Spleen (tissue), 11 donors: ENCODE data around the gene GP5. TPM values are rescaled to one million over a fixed set of nuclear protein-coding genes. Genes with fewer than 3 reads are reported as not detected.
A peak's percentile ranks its signal among the peaks of the same experiment; 100 is the strongest.

Experiments
- DNase-seq: peaks from one replicate; pipeline ENCODE4 v3.0.0-alpha.2; 2020
- H3K27ac ChIP-seq, 8 donors: fragments of 200-600 bp; sonication (generic) in 7 of 8; 1 replicate in 4 of 8; 2 replicates in 4 of 8; pipeline versions ENCODE4 v1.5.0 to v1.8.0; 2016 to 2021; ENCODE audit warnings: inconsistent platforms in 4 of 8, mild to moderate bottlenecking in 4 of 8, moderate library complexity in 1 of 8
- H3K27me3 ChIP-seq, 7 donors: fragments of 200-600 bp; sonication (generic) in 6 of 7; replicated peaks in 1 of 7; 1 replicate in 4 of 7; 2 replicates in 3 of 7; pipeline versions ENCODE4 v1.5.0 to v1.8.0; 2016 to 2021; ENCODE audit warnings: inconsistent platforms in 3 of 7, mild to moderate bottlenecking in 1 of 7
- H3K36me3 ChIP-seq, 6 donors: fragments of 200-600 bp; sonication (generic) in 5 of 6; 1 replicate in 4 of 6; 2 replicates in 2 of 6; pipeline versions ENCODE4 v1.5.0 to v1.8.0; 2016 to 2021; ENCODE audit warnings: inconsistent platforms in 2 of 6
- H3K4me1 ChIP-seq, 6 donors: fragments of 200-600 bp; sonication (generic) in 5 of 6; 1 replicate in 3 of 6; 2 replicates in 3 of 6; pipeline versions ENCODE4 v1.5.0 to v1.8.0; 2016 to 2021; ENCODE audit warnings: inconsistent platforms in 3 of 6
- H3K4me3 ChIP-seq, 8 donors: fragments of 200-600 bp; sonication (generic) in 7 of 8; 1 replicate in 4 of 8; 2 replicates in 4 of 8; pipeline versions ENCODE4 v1.5.0 to v1.8.0; 2016 to 2021; ENCODE audit warnings: inconsistent platforms in 4 of 8, mild to moderate bottlenecking in 4 of 8, moderate library complexity in 2 of 8
- H3K9me3 ChIP-seq, 8 donors: fragments of 200-600 bp; sonication (generic) in 7 of 8; 1 replicate in 4 of 8; 2 replicates in 4 of 8; pipeline versions ENCODE4 v1.5.0 to v1.8.0; 2016 to 2021; ENCODE audit warnings: inconsistent platforms in 4 of 8
- CTCF ChIP-seq, 11 experiments: fragments of 200-600 bp in 7 of 11; fragments of 450-650 bp in 4 of 11; sonication (generic) in 4 of 11; IDR thresholded peaks in 8 of 11; conservative IDR thresholded peaks in 3 of 11; 1 replicate in 7 of 11; 2 replicates in 4 of 11; pipeline versions ENCODE4 v1.4.0 to v1.8.0; 2016 to 2021; ENCODE audit warnings: antibody characterized with exemption in 11 of 11, inconsistent platforms in 4 of 11, mild to moderate bottlenecking in 1 of 11
- POLR2A ChIP-seq, 3 donors: fragments of 450-650 bp; IDR thresholded peaks; one replicate each; pipeline ENCODE4 v1.5.1; 2017; ENCODE audit warnings: antibody characterized with exemption in 3 of 3, mild to moderate bottlenecking in 1 of 3
- POLR2AphosphoS5 ChIP-seq, 3 donors: sonication (generic); formaldehyde crosslinking; IDR thresholded peaks; one replicate each; pipeline ENCODE4 v1.5.1; 2017; ENCODE audit warnings: antibody characterized with exemption in 3 of 3
- WGBS, 5 donors: extraction: QIAGEN DNeasy Blood & Tissue Kit in 3 of 5; methylation state at CpG; one replicate each; pipeline versions ENCODE4 v1.1.5 to v1.1.7; 2013 to 2018; 5-methylcytosine and 5-hydroxymethylcytosine counted together
- intact Hi-C: fragments of 100-400 bp; cut with DNase I; formaldehyde crosslinking; loops from one replicate; pipeline ENCODE4 v1.15.0; 2023; ENCODE audit warnings: low total_unique reads
- polyA plus RNA-seq, 3 donors: library from polyadenylated mRNA; stranded (reverse); fragments of 200-250 nt; gene quantifications; one replicate each; pipeline ENCODE4 v1.2.1, GENCODE V29; 2013
- total RNA-seq, 7 donors: library from RNA; depleted of rRNA in 3 of 7; stranded (reverse); fragments of >200 nt in 3 of 7; fragmentation: NEBNext Ultra II Directional in 4 of 7; extraction: Animal tissue kit (Norgen Biotek cat#: 25700) in 4 of 7; gene quantifications; one replicate each; pipeline versions ENCODE4 v1.1.0 to v1.2.1, GENCODE V29; 2016 to 2021
- donor health status: healthy with polysubstance abuse.
- donor health status: DM: no; HTN: no; CAD: no; lungs with moderate emphysema.
- donor health status: DM: no; HTN: no; CAD: no.
- donor health status: Bipolar disorder and iron deficiency.
- donor health status: healthy.
- donor health status: DM: no; HTN: no; CAD: no.
- donor health status: DM: yes; HTN: yes; CAD: no.

The GP5 gene
- total and polyA plus RNA-seq, 10 donors, result 0.15 to 1.8 (median 0.55) TPM

GRCh38 chr3:194395212-194395611, 3.9 kb downstream of the GP5 start:
- TF ChIP-seq POLR2AphosphoS5 (IDR thresholded peaks at IDR 0.05) (no peak), POLR2A (IDR thresholded peaks at IDR 0.05) (no peak), CTCF (IDR thresholded peaks at IDR 0.05 in 8 of 11, conservative IDR thresholded peaks at IDR 0.05 in 3 of 11) (no peak)
- peaks cover 0 to 13% (median 8%) of the 10 kb centered on the region in 8 donors for H3K9me3 ChIP-seq
- intact Hi-C loops, result no loop called here
- no peaks in the 10 kb centered on the region for H3K36me3 ChIP-seq
- H3K4me1 ChIP-seq, result peaks cover 15 to 48% (median 33%) of the 10 kb centered on the region in 6 donors
- H3K27me3 ChIP-seq, result peaks cover 0 to 55% (median 23%) of the 10 kb centered on the region in 7 donors
- DNase-seq, result no peak
- peak overlapping the region in 4 of 8 donors; percentile 57 to 70 (median 66) for H3K27ac ChIP-seq
- H3K4me3 ChIP-seq, result no peak overlapping the region
- WGBS, 5 donors, result 78 to 86% (median 81%) methylated on average over 5 of the region's 5 CpGs

- no peak overlapping the region for H3K4me3 ChIP-seq
- H3K9me3 ChIP-seq, result peaks cover 0 to 14% (median 9%) of the 10 kb centered on the region in 8 donors
- no peaks in the 10 kb centered on the region for H3K36me3 ChIP-seq
- no peak overlapping the region for H3K27ac ChIP-seq
- peaks cover 0 to 38% (median 11%) of the 10 kb centered on the region in 7 donors for H3K27me3 ChIP-seq
- TF ChIP-seq POLR2A (IDR thresholded peaks at IDR 0.05) (no peak), CTCF (IDR thresholded peaks at IDR 0.05 in 8 of 11, conservative IDR thresholded peaks at IDR 0.05 in 3 of 11) (no peak), POLR2AphosphoS5 (IDR thresholded peaks at IDR 0.05) (no peak)
- intact Hi-C loops, result no loop called here
- DNase-seq, result no peak
- WGBS, 5 donors, result 84 to 94% (median 90%) methylated on average over 7 of the region's 7 CpGs
- H3K4me1 ChIP-seq, result peaks cover 3 to 31% (median 20%) of the 10 kb centered on the region in 6 donors
Observed at GRCh38 chr3:194392576-194392975, 6.5 kb downstream of the GP5 start.

- Histone ChIP-seq H3K36me3 (no peaks in the 10 kb centered on the region), H3K27me3 (peaks cover 0 to 22% (median 0%) of the 10 kb centered on the region in 7 donors), H3K9me3 (peaks cover 0 to 14% (median 9%) of the 10 kb centered on the region in 8 donors), H3K4me3 (no peak overlapping the region), H3K4me1 (peaks cover 0 to 14% (median 5%) of the 10 kb centered on the region in 6 donors), H3K27ac (no peak overlapping the region)
- intact Hi-C loops, result no loop called here
- DNase-seq, result no peak
- TF ChIP-seq CTCF (IDR thresholded peaks at IDR 0.05 in 8 of 11, conservative IDR thresholded peaks at IDR 0.05 in 3 of 11) (no peak), POLR2A (IDR thresholded peaks at IDR 0.05) (no peak), POLR2AphosphoS5 (IDR thresholded peaks at IDR 0.05) (no peak)
Observed at GRCh38 chr3:194390835-194391234, 8.2 kb downstream of the GP5 start.

DNA sequence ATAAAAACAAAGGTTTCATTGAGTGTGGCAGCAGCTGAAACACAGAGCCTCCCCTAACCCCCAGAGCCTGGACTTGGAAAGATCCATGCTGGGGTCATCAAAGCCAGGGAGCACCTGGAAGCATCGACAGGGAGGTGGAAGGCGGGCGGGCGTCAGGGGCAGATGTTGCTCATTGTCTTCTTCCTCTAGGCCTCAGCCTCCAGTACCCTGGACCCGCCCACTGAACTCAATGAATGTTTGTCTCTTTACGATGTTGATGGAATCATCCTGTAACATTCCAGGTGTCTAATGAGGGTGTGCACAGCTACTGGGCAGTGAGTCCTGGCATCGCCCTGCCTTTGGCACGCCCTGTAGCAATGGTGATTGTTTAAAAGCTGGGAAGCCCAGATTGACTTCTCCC, 9.8 kb downstream of the GP5 start:
- Histone ChIP-seq H3K9me3 (peaks cover 0 to 14% (median 9%) of the 10 kb centered on the region in 8 donors), H3K27me3 (peaks cover 0 to 18% (median 0%) of the 10 kb centered on the region in 7 donors), H3K4me3 (no peak overlapping the region), H3K36me3 (no peaks in the 10 kb centered on the region), H3K27ac (no peak overlapping the region), H3K4me1 (no peaks in the 10 kb centered on the region)
- TF ChIP-seq CTCF (IDR thresholded peaks at IDR 0.05 in 8 of 11, conservative IDR thresholded peaks at IDR 0.05 in 3 of 11) (no peak), POLR2A (IDR thresholded peaks at IDR 0.05) (no peak), POLR2AphosphoS5 (IDR thresholded peaks at IDR 0.05) (no peak)
- 83 to 97% (median 92%) methylated on average over 8 of the region's 8 CpGs for WGBS, 5 donors
- no peak for DNase-seq
- intact Hi-C loops, result no loop called here
